HG02884 (cell line): ENCODE measurements around the gene ARMC7.

Experiments used
- ATAC-seq: cut with Tn5 transposase; IDR thresholded peaks from one replicate; pipeline ENCODE4 v1.9.1; 2021; ENCODE audit warnings: mild to moderate bottlenecking, moderate library complexity; ENCODE audit not compliant: unreplicated experiment

Gene ARMC7

DNA sequence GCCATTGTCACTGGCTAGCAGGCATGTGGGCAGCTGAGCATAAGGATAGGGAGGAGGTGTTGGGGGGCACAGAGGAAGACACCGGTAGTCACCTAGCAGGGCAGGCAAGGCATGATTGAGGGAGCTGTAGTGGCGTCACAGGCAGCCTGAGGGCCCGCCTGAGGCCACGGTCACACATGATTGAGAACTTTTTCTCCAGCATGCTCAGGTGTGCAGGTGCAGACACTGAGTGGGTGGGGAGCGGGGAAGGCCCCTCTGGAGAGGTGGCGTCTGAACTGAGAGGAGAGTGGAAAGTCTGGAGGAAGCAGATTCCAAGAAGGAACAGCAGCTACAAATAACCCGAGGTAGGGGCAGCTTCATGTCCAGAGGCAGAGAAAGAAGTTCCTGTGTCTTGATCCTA is 10.9 kb upstream of the ARMC7 start:
- no peak for ATAC-seq

DNA sequence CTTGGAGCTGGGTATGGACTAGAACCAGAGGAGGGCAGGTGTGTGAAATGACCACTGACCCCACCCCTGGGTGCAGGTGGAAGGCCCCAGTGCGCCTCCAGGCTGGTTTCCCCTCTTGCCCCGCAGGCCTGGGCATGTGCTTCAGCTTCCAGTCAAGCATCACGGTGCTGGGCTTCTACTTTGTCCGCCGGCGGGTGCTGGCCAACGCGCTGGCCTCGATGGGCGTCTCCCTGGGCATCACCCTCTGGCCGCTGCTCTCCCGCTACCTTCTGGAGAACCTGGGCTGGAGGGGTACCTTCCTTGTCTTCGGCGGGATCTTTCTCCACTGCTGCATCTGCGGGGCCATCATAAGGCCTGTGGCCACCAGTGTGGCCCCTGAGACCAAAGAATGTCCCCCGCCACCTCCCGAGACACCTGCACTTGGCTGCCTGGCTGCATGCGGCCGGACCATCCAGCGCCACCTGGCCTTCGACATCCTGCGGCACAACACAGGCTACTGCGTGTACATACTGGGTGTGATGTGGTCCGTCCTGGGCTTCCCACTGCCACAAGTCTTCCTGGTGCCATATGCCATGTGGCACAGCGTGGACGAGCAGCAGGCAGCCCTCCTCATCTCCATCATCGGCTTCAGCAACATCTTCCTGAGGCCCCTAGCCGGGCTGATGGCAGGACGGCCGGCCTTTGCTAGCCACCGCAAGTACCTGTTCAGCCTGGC is 9.7 kb upstream of the ARMC7 start:
- no peak for ATAC-seq

DNA sequence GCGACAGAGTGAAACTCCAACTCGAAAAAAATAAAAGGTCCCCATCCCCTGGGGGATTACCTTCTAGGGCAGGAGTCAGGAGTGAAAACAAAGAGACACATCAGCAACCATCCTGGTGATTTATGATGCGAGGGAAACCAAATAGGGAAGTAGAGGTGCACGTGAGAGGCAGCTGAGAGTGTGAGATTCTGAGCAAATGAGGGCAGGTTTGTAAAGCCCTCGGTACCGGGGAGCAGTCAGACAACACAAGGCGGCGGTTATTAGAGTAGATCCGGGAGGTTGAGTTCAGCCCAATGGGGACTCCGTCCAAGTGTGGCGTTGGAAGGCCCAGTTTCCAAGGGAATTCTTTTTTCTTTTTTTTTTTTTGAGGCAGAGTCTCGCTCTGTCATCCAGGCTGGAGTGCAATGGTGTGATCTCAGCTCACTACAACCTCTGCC is 7.4 kb upstream of the ARMC7 start:
- no peak for ATAC-seq

DNA sequence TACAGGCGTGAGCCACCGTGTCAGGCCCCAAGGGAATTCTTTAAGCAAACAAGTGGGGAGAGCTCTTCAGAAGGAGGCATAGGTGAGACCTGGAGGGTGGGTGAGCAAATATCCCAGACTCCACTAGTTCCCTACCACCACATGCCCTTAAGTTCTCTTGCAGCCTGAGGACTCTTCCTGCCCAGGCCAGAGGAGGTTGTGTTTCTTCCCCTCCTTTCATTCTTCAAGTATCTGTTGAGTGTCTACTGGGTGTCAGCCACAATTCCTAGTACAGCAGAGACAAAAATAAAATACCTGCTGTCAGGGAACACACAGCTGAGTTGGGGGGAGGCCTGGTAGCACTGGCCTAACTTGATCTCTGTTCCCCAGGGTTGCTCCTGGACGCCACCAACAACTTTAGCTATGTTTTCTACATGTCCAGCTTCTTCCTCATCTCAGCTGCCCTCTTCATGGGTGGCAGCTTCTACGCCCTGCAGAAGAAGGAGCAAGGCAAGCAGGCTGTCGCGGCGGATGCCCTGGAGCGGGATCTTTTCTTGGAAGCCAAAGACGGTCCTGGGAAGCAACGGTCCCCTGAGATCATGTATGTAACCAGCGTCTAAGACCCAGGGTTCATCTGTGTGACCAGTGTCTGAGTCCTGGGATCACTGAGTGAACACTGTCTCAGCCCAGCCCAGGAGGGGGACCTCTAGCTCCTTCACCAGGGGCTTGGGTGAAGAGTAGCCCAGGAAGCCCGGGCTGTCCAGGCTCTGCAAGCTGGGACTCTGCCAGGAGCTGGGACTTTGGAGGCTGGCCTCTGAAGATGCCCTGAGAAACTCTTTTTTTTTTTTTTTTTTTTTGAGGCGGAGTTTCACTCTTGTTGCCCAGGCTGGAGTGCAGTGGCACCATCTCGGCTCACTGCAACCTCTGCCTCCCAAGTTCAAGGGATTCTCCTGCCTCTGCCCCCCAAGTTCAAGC is 5.9 kb upstream of the ARMC7 start:
- ATAC-seq, result no peak

DNA sequence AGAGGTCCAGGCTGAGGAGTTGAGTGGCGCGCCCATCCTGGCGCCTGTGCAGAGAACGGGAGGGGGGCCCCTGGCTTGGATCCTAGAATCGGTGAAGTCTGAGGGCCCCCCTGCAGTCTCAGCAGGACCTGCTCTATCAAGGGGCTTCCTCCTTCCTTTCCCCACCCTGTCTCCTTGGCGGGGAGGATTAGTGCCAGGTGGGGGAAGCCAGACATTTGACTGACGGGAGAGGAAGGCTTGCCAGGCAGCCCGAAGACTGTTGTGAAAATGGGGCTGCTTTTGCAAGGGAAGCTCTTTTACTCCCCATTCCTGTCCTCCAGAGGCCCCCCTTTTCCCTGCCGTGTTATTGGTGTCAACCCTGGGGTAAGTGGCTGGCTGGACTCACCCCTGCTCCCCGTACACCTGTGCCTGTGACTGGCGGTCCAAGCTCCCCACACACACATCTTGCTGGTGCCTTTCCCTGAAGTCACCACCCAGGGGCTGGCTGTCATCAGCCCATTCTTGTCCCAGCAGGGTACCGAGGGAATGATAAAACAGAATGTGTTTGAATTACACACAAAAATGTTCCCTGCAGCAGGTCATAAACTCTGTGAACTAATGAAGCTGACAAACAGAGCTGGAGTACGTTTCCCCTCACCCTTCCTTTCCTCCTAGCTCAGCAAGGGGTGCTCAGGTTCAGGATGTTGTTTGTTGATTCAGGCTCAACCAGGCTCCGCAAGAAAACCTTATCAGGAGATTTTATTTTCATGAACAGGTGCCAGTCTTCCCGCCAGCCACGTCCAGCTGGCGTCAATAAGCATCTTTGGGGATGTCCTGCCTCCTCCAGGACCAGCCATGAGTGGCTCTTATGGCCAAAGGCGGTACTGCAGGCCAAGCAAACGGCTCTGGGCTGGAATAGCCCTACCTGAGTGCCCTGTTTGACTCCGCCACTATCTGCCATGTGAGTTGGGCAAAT is 4.4 kb upstream of the ARMC7 start:
- ATAC-seq, result no peak

DNA sequence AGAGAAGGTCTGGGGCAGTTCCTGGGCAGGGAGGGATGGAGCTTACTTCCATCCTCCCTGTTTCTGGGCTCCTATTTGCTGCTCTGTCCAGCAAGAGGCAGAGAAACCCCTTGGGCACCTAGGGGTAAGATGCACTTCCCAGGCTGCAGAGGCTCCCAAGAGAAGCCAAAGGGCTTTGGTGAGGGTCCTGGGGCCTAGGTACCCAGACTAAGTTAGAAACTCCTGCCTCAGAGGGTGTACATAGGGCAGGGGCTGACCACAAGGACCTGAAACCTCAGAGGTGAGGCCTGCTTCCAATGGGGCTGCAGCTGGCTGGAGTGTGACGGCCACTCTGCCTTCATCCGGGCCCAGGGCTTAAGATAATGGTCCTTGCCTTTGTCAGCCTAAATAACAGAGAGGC is 1.6 kb upstream of the ARMC7 start:
- no peak for ATAC-seq

DNA sequence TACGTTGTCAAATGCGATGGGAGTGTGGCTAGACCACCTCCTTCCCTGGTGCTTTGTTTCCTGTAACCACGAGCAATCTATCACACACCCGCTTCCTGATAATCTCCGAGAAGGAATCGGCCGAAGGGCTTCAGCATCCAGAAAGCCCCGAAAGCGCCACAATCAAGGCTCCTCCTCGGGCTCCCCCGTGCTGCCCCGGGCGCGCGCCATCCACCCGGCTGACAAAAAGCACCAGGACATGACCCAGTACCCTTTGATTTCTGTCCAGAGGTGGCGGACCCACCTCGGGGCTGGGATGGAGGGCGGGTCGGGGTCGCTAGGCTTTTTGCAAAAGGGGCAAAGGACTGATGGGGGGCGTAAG is 743 bp upstream of the ARMC7 start:
- ATAC-seq, result no peak

DNA sequence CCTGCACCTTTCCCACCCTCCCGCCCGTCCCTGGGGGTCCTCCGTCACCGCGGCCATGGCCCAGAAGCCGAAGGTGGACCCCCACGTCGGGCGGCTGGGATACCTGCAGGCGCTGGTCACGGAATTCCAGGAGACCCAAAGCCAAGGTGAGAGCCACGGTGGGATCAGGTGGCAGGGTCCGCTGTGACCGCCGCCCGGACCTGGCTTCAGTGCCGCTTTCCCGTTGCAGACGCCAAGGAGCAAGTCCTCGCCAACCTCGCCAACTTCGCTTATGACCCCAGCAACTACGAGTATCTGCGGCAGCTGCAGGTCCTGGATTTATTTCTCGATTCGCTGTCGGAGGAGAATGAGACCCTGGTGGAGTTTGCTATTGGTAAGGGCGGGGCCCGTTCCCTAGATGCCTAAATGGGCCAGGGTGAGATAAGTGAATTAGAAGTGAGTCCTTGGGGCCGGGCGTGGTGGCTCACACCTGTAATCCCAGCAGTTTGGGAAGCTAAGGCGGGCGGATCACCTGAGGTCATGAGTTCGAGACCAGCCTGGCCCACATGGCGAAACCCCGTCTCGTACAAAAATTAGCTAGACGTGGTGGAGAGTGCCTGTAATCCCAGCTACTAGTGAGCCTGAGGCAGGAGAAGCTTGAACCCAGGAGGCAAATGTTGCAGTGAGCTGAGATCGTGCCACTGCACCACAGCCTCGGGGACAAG is 617 bp downstream of the ARMC7 start:
- ATAC-seq, result no peak

DNA sequence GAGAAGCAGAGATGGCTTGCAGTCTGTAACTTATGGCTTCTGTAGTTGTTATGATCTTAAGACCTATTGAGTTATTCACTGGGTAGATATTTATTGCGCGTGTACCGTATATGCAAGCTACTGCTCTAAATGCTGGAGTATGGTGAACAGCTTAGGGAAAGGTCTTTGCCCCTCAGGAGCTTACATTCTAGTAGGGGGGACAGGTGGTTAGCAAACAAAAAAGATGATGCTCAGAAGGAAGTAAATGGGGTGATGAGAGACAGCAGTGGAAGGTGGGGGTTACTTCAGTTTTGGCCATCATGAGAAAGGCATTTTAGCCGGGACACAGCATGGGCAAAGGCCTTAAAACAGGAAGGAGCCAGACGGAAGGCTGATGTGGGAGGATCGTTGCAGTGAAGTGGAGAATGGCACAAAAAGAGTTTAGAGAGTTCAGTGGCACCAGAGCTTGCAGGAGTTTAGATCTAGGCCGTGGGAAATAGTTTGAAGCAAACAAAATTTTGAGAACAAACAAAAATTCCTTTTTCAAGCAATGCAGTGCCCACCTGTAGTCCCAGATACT is 2.1 kb downstream of the ARMC7 start:
- ATAC-seq, result no peak

DNA sequence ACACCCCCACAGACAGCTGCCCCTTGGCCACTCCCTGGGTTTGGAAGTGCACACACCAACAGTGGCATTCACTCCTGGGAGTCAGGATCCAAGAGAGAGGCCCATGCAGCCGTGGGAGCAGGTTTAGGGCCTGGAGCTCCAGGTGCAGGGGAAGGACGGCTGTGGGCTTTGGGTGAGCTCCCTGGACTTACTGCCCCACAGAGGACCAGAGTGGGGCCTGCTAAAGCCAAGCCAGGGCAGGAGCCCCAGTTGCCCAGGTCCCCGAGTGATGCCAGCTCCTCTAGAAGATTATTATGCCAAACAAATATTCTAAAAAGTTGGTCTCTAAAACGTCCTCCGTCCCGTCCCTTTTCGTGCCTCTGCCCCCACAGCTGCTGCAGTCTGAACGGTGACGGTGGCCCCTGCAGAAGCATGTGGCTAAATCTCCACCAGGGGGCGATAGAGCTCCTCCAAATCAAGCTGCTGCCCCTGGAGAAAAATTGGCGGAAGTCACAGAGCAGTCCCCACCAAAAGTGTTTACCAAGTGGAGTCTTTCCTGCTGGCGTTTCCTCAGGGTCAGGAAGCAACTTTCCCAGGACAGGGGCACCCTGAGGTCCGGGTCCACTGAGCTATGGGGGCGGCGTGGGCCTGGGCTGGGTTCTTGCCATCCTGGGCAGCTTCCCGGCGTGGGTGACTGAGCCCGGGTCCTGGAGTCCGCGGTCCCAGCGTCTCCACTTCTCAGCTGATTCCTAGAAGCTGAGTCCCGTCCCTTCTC is 4.2 kb downstream of the ARMC7 start:
- ATAC-seq, result no peak

DNA sequence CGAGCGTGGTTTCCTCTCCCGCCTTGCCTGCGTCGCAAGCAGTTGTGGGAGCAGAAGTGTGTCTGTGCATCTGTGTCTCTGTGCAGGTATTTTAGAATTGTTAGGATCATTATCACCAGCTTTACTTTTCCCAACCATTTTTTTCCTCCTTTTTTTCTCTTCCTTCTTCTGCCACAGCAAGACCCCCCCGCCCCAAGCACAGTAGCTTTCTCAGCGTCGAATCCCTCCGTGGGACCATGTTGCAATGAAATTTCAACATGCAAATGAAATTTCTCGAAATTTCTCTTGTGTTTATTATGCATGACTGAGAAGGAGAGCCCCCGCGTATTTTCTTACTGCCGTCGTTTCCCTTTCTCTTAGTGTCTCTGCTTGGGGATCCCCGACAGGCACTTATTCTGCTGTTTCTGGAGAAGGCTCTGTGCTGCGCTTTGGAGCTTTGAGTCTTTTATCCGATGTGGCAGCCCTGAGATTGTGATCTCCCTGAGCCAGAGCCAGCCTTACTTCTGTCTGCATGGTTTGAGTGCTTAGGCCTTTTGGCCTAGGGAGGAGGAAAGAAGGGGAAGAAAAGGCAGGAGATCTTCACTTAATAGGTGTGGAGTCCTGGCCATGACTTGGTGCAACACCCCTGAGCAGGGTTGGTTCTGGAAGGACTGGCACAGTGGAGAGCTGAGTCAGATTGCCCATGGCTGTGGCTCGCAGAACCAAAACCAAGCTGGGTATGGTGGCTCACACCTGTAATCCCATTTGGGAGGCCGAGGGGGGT is 5.0 kb downstream of the ARMC7 start:
- ATAC-seq, result no peak

DNA sequence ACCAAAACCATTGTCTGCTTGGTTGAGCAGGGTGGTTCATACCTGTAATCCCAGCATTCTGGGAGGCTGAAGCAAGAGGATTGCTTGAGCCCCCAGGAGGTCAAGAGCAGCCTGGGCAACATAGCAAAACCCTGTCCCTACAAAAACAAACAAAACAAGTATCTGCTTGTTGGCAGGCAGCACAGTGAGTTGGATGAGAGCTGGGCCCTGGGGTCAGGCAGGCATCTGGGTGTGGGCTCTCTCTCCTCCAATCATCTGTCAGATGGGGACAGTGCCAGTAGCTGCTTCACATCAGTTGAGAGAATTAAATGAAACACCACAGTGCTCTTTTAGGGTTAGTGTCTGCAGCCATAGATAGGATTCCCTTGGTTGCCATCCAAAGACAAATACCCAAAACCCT is 5.8 kb downstream of the ARMC7 start:
- ATAC-seq, result no peak

DNA sequence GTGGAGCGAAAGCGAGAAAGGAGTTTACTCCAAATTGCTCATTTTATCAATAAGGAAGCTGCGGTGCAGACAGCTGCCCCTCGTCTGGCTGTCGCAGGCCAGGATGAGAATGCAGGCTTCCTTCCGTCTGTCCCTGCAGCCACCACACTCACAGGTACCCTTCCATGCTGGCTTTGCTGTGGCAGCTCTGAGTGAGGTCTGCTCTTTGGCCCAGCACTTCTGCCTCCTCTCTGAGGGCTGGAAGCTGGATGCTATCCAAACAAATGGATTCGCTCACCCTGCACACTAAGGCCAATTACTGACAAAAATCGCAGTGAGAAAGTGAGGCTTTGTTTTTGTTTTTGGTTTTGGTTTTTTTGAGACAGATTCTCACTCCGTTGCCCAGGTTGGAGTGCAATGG is 7.0 kb downstream of the ARMC7 start:
- no peak for ATAC-seq

DNA sequence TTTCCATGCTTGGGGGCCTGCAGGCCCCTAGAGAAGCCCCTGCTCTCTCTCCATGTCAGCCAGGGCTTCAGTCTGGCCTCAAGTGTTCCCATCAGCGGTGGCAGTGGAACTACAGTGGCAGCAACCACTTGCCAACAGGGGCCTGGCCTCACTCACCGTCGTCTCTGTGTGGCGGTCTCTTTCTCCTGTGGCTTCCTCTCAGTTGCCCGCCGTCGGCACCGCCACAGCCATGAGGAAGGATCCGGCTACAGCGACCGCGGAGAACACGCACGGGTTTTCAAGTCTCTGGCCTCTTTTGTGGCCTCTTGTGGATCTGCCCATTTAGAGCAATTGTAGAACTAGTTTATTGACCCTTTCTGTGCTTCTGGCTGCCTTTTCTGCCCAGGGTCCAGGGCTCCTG is 8.5 kb downstream of the ARMC7 start:
- ATAC-seq, result no peak

DNA sequence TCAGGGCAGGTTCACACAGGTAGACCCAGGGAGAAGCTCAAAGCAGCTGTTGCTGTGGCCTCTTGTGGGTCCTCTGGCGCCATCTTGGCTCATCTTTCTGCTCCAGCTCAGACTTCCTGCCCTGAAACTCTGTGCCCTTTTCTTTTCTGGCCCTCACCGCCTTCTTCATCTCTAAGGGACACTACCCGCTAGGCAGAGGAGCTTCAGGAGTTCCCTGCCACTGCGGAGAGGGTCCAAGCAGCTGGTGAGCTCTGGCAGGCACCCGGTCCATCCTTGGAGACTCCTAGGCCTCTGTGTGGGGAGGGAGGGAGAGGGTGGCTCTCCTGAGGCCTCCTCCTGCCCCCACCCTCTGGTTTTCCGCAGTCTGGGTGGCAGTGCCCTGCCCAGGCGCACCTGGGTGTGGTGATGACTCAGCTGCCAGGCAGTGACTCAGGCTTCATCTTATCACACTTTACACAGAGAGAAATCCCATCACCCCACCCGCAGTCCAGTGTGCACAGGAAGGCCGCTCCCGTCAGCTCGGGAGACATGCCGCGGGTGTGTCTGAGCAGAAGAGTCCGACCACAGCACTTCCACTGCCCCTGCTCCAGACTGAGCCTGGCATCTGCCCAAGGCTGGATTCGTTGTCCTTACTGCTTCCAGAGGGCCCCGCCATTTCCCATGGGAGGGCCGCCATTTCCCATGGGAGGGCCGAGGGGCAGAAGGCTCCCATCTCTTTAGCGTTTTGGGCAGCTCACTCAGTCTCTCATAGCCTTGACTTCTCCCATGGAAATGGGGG is 14.5 kb downstream of the ARMC7 start:
- ATAC-seq, result no peak

DNA sequence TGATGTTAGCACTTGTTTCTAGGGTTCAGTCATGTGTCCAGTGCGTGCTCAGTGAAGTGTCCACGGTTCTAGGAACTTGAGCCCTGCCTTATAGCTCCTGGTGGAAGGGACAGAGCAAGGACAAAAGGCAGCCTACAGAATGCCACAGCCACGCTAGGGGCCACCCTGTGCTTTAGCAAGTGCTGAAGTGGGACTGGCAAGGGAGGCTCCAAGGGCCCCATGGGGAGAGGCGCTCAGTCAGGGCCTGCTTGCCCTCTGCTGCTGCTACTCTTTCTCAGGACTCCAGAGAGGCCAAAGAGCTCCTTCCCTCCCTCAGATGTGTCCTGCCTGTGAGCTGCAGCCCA is 15.0 kb downstream of the ARMC7 start:
- ATAC-seq, result no peak

DNA sequence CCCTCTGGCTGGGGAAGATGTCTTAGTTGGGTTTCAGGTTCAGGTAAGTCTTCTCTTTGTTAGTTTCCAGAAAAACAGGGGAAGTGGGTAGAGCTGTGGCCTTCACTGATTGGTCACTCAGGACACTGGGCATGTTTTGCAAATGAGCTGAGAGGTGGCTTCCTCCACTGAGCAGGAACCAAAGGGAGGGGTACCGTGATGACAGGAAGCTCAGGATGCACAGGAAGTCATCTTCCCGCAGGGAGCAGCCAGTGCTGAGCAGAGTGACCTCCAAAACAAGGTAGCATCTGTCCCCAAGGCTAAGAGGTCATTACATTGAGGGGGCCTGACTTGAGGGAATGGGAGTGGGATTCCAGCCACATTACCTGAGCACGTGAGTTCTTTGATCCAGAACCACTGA is 16.2 kb downstream of the ARMC7 start:
- no peak for ATAC-seq

DNA sequence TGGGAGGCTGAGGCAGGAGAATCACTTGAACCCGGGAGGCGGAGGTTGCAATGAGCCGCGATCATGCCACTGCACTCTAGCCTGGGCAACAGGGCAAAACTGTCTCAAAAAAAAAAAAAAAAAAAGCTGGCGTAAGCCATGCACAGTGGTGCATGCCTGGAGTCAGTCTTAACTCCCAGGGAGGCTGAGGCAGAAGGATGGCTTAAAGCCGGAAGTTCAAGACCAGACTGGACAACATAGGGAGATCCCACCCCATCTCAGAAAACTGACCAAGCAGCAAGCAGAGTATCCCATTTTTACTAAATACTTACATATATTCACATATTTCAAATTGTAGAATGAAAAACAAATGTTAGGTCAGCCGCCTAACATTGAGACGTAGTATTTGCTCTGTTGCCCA is 17.2 kb downstream of the ARMC7 start:
- no peak for ATAC-seq
